Neural progenitor cell (in vitro differentiated cells): ENCODE data around the gene ID1. TPM values are rescaled to one million over a fixed set of nuclear protein-coding genes. Genes with fewer than 3 reads are reported as not detected.
"Not testable (repeated sequence)": the region's sequence is repeated elsewhere in the genome, so short reads cannot be mapped to it uniquely, and the experiment has no call there.

Experiments used
- DNase-seq: peaks from one replicate; pipeline ENCODE4 v3.0.0-alpha.2; 2016; ENCODE audit warnings: low spot score
- H2AFZ ChIP-seq: fragments of 200-600 bp; sonication (generic); replicated peaks from 2 replicates; pipeline ENCODE4 v1.6.1; 2016; ENCODE audit warnings: antibody characterized with exemption
- H3F3A ChIP-seq: fragments of 200-600 bp; sonication (generic); 2 replicates; pipeline ENCODE4 v1.6.1; 2016; ENCODE audit warnings: antibody characterized with exemption, low read depth
- H3K27ac ChIP-seq: fragments of 200-600 bp; sonication (generic); 2 replicates; pipeline ENCODE4 v1.5.1; 2016; ENCODE audit warnings: mild to moderate bottlenecking
- H3K27me3 ChIP-seq: fragments of 200-600 bp; sonication (generic); 2 replicates; pipeline ENCODE4 v1.6.1; 2016; ENCODE audit warnings: mild to moderate bottlenecking, moderate library complexity
- H3K36me3 ChIP-seq: fragments of 200-600 bp; sonication (generic); 2 replicates; pipeline ENCODE4 v1.5.1; 2016
- H3K4me1 ChIP-seq: fragments of 200-600 bp; sonication (generic); 2 replicates; pipeline ENCODE4 v1.6.1; 2016; ENCODE audit warnings: mixed run types
- H3K4me2 ChIP-seq: fragments of 200-600 bp; sonication (generic); 2 replicates; pipeline ENCODE4 v1.6.1; 2016
- H3K4me3 ChIP-seq: fragments of 200-600 bp; sonication (generic); 2 replicates; pipeline ENCODE4 v1.5.1; 2016
- H3K79me2 ChIP-seq: fragments of 200-600 bp; sonication (generic); 2 replicates; pipeline ENCODE4 v1.6.1; 2016; ENCODE audit warnings: low read depth
- H3K9ac ChIP-seq: fragments of 200-600 bp; sonication (generic); 2 replicates; pipeline ENCODE4 v1.6.1; 2016
- H3K9me3 ChIP-seq: fragments of 200-600 bp; sonication (generic); 2 replicates; pipeline ENCODE4 v1.5.1; 2016; ENCODE audit warnings: low read depth
- H4K20me1 ChIP-seq: fragments of 200-600 bp; sonication (generic); 2 replicates; pipeline ENCODE4 v1.6.1; 2016; ENCODE audit warnings: low read depth
- H3K27ac Mint-ChIP-seq: 3 replicates; pipeline ENCODE4 v1.8.0; 2021; ENCODE audit warnings: mixed read lengths
- H3K27me3 Mint-ChIP-seq: 2 replicates; pipeline ENCODE4 v1.8.0; 2022; ENCODE audit warnings: low read depth, mild to moderate bottlenecking, inconsistent platforms, moderate library complexity, mixed read lengths; ENCODE audit not compliant: insufficient read depth
- H3K36me3 Mint-ChIP-seq: 3 replicates; pipeline ENCODE4 v1.8.0; 2021; ENCODE audit warnings: mixed read lengths
- H3K4me1 Mint-ChIP-seq: 3 replicates; pipeline ENCODE4 v1.8.0; 2021; ENCODE audit warnings: mixed read lengths
- H3K4me3 Mint-ChIP-seq: 3 replicates; pipeline ENCODE4 v1.8.0; 2021; ENCODE audit warnings: mild to moderate bottlenecking, moderate library complexity, mixed read lengths
- H3K9me3 Mint-ChIP-seq: 3 replicates; pipeline ENCODE4 v1.8.0; 2020; ENCODE audit warnings: mixed read lengths
- CTCF ChIP-seq: fragments of 200-600 bp; sonication (generic); IDR thresholded peaks from 2 replicates; pipeline ENCODE4 v1.5.1; 2017; ENCODE audit warnings: antibody characterized with exemption, mild to moderate bottlenecking
- EZH2 ChIP-seq: fragments of 200-600 bp; sonication (generic); IDR thresholded peaks from 2 replicates; pipeline ENCODE4 v1.6.1; 2017; ENCODE audit warnings: antibody characterized with exemption, mild to moderate bottlenecking, moderate library complexity
- EZH2phosphoT487 ChIP-seq: fragments of 200-600 bp; sonication (generic); IDR thresholded peaks from 2 replicates; pipeline ENCODE4 v1.6.1; 2017; ENCODE audit warnings: antibody characterized with exemption
- total RNA-seq: library from RNA; depleted of rRNA; stranded (reverse); fragments of >200 nt; gene quantifications from 2 replicates; pipeline ENCODE4 v1.2.3, GENCODE V29; 2015; ENCODE audit warnings: low replicate concordance

ID1 gene
- total RNA-seq, 1 donor from 2014 or later = 80.8 TPM

GRCh38 chr20:31579245-31579644 is 25.8 kb upstream of the ID1 start:
- Histone ChIP-seq H4K20me1 (no peaks in the 10 kb centered on the region), H2AFZ (no peak overlapping the region), H3K9me3 (no peaks in the 10 kb centered on the region), H3F3A (peaks cover 23% of the 10 kb centered on the region), H3K4me3 (no peak overlapping the region), H3K9ac (no peak overlapping the region), H3K4me2 (no peak overlapping the region), H3K27me3 (no peaks in the 10 kb centered on the region), H3K27ac (no peak overlapping the region), H3K79me2 (no peaks in the 10 kb centered on the region), H3K36me3 (no peaks in the 10 kb centered on the region), H3K4me1 (peaks cover 14% of the 10 kb centered on the region)
- Mint-ChIP-seq H3K36me3 (peaks cover 9% of the 10 kb centered on the region), H3K27ac (peak overlapping the region; percentile 82), H3K4me3 (peak overlapping the region; percentile 9), H3K27me3 (peaks cover 7% of the 10 kb centered on the region), H3K9me3 (peaks cover 2% of the 10 kb centered on the region), H3K4me1 (peaks cover 32% of the 10 kb centered on the region)
- no peak for DNase-seq
- no peak for TF ChIP-seq EZH2phosphoT487
- TF ChIP-seq EZH2 = no peak
- TF ChIP-seq CTCF = no peak

- not testable (repeated sequence) for H3K9me3 Mint-ChIP-seq, H3K27me3 ChIP-seq, H3K9ac ChIP-seq, H3K36me3 Mint-ChIP-seq, H3K4me2 ChIP-seq, H3K4me3 ChIP-seq, H3K4me3 Mint-ChIP-seq, H3K27me3 Mint-ChIP-seq, H2AFZ ChIP-seq, H3K36me3 ChIP-seq, H3K79me2 ChIP-seq, DNase-seq, H4K20me1 ChIP-seq, H3K9me3 ChIP-seq
- H3K27ac ChIP-seq = peak overlapping the region; percentile 39
- peak overlapping the region; percentile 96 for H3K27ac Mint-ChIP-seq
- peaks cover 26% of the 10 kb centered on the region for H3F3A ChIP-seq
- H3K4me1 ChIP-seq = peaks cover 14% of the 10 kb centered on the region
- H3K4me1 Mint-ChIP-seq = peaks cover 33% of the 10 kb centered on the region
These were observed 25.0 kb upstream of the ID1 start for GRCh38 chr20:31579941-31580651.

GRCh38 chr20:31580706-31581105 is 24.4 kb upstream of the ID1 start:
- Mint-ChIP-seq H3K27me3 (peaks cover 7% of the 10 kb centered on the region), H3K36me3 (peaks cover 9% of the 10 kb centered on the region), H3K27ac (peak overlapping the region; percentile 96), H3K9me3 (peaks cover 2% of the 10 kb centered on the region), H3K4me3 (no peak overlapping the region), H3K4me1 (peaks cover 38% of the 10 kb centered on the region)
- DNase-seq = no peak
- no peak overlapping the region for H3K4me2 ChIP-seq
- H3K27ac ChIP-seq = peak overlapping the region; percentile 39
- peak overlapping the region; percentile 48 for H2AFZ ChIP-seq
- H3F3A ChIP-seq = peaks cover 31% of the 10 kb centered on the region
- H3K9ac ChIP-seq = no peak overlapping the region
- no peaks in the 10 kb centered on the region for H3K9me3 ChIP-seq
- H3K36me3 ChIP-seq = no peaks in the 10 kb centered on the region
- TF ChIP-seq EZH2phosphoT487 (no peak), CTCF (no peak), EZH2 (no peak)
- H4K20me1 ChIP-seq = no peaks in the 10 kb centered on the region
- H3K27me3 ChIP-seq = peaks cover 10% of the 10 kb centered on the region
- H3K4me3 ChIP-seq = no peak overlapping the region
- peaks cover 14% of the 10 kb centered on the region for H3K4me1 ChIP-seq
- H3K79me2 ChIP-seq = no peaks in the 10 kb centered on the region

GRCh38 chr20:31581391-31581790 is 23.7 kb upstream of the ID1 start:
- no peak overlapping the region for H3K4me3 ChIP-seq
- H3F3A ChIP-seq = peaks cover 36% of the 10 kb centered on the region
- no peaks in the 10 kb centered on the region for H3K9me3 ChIP-seq
- peak overlapping the region; percentile 2 for H3K4me2 ChIP-seq
- H3K27ac Mint-ChIP-seq = peak overlapping the region; percentile 96
- peaks cover 2% of the 10 kb centered on the region for H3K9me3 Mint-ChIP-seq
- H3K36me3 Mint-ChIP-seq = peaks cover 10% of the 10 kb centered on the region
- peaks cover 41% of the 10 kb centered on the region for H3K4me1 Mint-ChIP-seq
- no peak overlapping the region for H3K9ac ChIP-seq
- no peaks in the 10 kb centered on the region for H3K36me3 ChIP-seq
- no peaks in the 10 kb centered on the region for H3K79me2 ChIP-seq
- TF ChIP-seq EZH2 = no peak
- no peak for TF ChIP-seq CTCF
- no peak for TF ChIP-seq EZH2phosphoT487
- peak overlapping the region; percentile 83 for H2AFZ ChIP-seq
- H3K4me3 Mint-ChIP-seq = peak overlapping the region; percentile 43
- no peaks in the 10 kb centered on the region for H4K20me1 ChIP-seq
- peaks cover 14% of the 10 kb centered on the region for H3K4me1 ChIP-seq
- peaks cover 17% of the 10 kb centered on the region for H3K27me3 ChIP-seq
- peak overlapping the region; percentile 39 for H3K27ac ChIP-seq
- no peak for DNase-seq
- peaks cover 7% of the 10 kb centered on the region for H3K27me3 Mint-ChIP-seq
